ENCODE measurements around the gene POLA1.

Gene POLA1

DNA sequence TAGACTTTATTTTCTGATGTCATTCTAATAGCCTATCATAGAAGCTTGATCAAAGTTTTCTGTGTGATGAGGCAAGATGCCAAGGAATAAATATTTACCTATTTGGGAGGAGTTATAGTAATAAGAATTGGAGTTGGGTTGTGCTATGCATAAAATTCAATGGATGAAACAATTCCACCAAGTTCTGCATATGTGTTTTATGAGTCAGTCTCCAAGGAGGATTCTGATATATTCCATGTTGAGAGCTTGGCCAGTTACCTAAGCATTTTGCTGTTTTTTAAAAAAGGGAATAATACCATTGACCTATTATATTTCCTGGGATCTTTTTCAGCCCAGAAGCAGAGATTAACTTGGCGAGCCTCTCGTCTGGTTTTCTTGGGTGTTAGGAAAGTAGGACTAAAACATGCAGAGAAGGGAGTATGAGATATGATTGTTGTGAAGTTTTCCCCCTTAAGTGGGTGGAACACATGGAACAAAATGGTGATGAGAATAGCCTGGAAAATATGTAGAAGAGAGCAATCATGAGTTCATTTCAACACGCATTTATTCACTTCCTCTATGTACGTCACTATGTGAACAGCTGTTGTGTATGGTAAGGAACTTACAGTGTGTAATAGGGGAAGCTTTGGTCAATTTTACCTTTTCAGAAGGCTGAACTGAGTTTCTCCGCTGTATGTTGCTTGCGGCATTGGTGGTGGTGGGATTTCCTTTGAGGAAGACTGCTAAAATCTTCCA lies 39.2 kb downstream of the POLA1 start:
- peaks cover 58% of the 10 kb centered on the region for H3K36me3 Mint-ChIP-seq (ENCODE audit: low read depth)
- no peak overlapping the region for H3K4me3 Mint-ChIP-seq
- TF ChIP-seq, protein P1, sequence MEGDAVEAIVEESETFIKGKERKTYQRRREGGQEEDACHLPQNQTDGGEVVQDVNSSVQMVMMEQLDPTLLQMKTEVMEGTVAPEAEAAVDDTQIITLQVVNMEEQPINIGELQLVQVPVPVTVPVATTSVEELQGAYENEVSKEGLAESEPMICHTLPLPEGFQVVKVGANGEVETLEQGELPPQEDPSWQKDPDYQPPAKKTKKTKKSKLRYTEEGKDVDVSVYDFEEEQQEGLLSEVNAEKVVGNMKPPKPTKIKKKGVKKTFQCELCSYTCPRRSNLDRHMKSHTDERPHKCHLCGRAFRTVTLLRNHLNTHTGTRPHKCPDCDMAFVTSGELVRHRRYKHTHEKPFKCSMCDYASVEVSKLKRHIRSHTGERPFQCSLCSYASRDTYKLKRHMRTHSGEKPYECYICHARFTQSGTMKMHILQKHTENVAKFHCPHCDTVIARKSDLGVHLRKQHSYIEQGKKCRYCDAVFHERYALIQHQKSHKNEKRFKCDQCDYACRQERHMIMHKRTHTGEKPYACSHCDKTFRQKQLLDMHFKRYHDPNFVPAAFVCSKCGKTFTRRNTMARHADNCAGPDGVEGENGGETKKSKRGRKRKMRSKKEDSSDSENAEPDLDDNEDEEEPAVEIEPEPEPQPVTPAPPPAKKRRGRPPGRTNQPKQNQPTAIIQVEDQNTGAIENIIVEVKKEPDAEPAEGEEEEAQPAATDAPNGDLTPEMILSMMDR (IDR thresholded peaks at IDR 0.05; ENCODE audit: unreplicated experiment in 3 of 3) = no peak
- H3K9me3 Mint-ChIP-seq = no peaks in the 10 kb centered on the region
- H3K4me1 Mint-ChIP-seq = no peaks in the 10 kb centered on the region
- H3K27me3 Mint-ChIP-seq (ENCODE audit: low read depth) = no peaks in the 10 kb centered on the region
- H3K27ac Mint-ChIP-seq = peak overlapping the region in 1 of 3 experiments; percentile 4

DNA sequence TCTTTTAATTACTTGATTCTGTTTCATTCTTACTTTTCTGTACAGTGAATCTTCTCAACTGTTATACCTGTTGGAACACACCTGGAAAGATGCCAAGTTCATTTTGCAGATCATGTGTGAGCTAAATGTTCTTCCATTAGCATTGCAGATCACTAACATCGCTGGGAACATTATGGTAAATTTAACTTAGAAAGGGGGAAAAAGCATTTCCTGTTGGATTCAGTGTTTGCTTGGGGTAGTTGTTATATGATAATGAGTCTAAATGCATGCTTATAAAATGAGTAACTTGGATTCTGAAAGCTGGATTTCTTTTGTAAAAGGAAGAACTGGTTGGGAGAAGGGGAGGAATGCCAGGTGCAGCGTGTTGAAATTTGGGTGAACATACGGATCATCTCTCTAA lies 47.6 kb downstream of the POLA1 start:
- H3K4me3 Mint-ChIP-seq = no peak overlapping the region
- H3K27me3 Mint-ChIP-seq (ENCODE audit: low read depth) = no peaks in the 10 kb centered on the region
- peaks cover 47% of the 10 kb centered on the region for H3K36me3 Mint-ChIP-seq (ENCODE audit: low read depth)
- TF ChIP-seq, protein P1 (IDR thresholded peaks at IDR 0.05; ENCODE audit: unreplicated experiment in 3 of 3) = no peak
- H3K9me3 Mint-ChIP-seq = no peaks in the 10 kb centered on the region
- peak overlapping the region in 1 of 3 experiments; percentile 12 for H3K27ac Mint-ChIP-seq
- H3K4me1 Mint-ChIP-seq = peaks cover 4% of the 10 kb centered on the region

DNA sequence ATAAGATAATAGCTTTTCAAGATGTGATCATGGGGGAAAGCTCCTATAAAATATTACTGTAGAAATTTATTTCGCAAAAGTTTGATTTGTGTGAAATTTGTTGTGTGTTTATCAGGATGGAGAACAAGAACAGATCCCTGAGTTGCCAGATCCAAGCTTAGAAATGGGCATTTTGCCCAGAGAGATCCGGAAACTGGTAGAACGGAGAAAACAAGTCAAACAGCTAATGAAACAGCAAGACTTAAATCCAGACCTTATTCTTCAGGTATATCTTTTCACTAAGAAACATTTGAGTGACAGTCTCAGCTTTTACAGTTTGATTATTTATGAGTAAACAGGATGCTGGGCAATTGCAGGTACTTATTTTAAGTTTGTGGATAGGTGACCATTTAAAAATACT lies 54.5 kb downstream of the POLA1 start:
- Mint-ChIP-seq H3K27ac (no peak overlapping the region), H3K27me3 (ENCODE audit: low read depth) (no peaks in the 10 kb centered on the region), H3K4me1 (peaks cover 4% of the 10 kb centered on the region), H3K36me3 (ENCODE audit: low read depth) (peaks cover 41% of the 10 kb centered on the region), H3K4me3 (no peak overlapping the region), H3K9me3 (no peaks in the 10 kb centered on the region)
- TF ChIP-seq, protein P1 (IDR thresholded peaks at IDR 0.05; ENCODE audit: unreplicated experiment in 3 of 3) = no peak

DNA sequence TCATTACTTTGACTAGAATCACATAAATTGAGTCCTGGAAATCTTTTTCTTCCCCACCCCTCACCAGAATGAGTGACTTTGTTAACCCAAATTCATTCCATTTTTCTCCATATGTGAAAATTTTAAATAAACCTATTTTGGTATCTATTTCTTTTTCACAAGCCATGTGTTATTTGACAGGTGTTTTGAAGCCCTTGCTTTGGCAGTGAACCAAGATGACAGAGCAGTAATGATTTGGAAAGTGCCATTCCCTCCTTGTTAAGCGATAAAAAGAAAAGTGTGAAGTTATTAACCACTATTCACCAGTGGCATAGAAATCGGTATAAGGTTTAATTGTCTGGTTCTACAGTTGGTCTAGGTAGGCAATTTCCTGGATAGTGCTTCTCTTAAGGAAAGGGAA lies 66.1 kb downstream of the POLA1 start:
- peak overlapping the region in 2 of 3 experiments; percentile 21 to 40 for H3K27ac Mint-ChIP-seq
- H3K27me3 Mint-ChIP-seq (ENCODE audit: low read depth) = no peaks in the 10 kb centered on the region
- H3K9me3 Mint-ChIP-seq = no peaks in the 10 kb centered on the region
- H3K4me1 Mint-ChIP-seq = peaks cover 37% of the 10 kb centered on the region
- H3K36me3 Mint-ChIP-seq (ENCODE audit: low read depth) = peaks cover 56% of the 10 kb centered on the region
- no peak overlapping the region for H3K4me3 Mint-ChIP-seq
- TF ChIP-seq, protein P1 (IDR thresholded peaks at IDR 0.05; ENCODE audit: unreplicated experiment in 3 of 3) = no peak

DNA sequence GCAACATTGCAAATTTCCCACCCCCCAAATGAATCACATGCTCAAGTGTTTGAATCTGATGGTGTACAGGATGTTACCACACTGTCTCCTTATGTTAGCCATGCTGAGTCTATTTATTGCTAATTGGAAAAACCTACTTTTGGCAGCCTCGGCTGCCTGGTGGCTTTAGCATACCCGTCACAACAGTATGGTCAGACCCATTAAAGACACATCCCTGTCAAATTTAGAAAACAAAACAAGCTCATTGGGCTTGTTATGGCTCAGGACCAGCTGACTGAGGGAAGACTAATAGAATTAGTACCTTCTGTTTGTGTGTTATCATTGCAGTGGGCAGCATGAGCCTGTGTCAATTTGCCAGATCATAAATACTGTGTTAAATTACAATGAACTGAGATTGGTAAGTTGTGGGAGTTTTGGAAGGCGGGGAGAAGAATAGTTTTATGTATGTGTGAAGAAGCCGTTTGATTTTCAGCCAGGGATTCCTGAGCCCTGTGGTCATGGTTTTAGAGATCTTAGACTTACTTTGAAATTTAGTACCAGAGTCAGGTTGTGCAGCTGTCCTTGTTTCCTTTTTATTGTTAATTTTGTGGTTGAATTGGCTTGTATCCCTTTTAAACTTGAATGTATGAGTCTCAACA lies 66.8 kb downstream of the POLA1 start:
- peak overlapping the region in 2 of 3 experiments; percentile 15 to 26 for H3K4me3 Mint-ChIP-seq
- peaks cover 34% of the 10 kb centered on the region for H3K4me1 Mint-ChIP-seq
- no peaks in the 10 kb centered on the region for H3K27me3 Mint-ChIP-seq (ENCODE audit: low read depth)
- no peaks in the 10 kb centered on the region for H3K9me3 Mint-ChIP-seq
- peaks cover 56% of the 10 kb centered on the region for H3K36me3 Mint-ChIP-seq (ENCODE audit: low read depth)
- peak overlapping the region; percentile 21 to 40 (median 31) for H3K27ac Mint-ChIP-seq
- TF ChIP-seq, protein P1 (IDR thresholded peaks at IDR 0.05; ENCODE audit: unreplicated experiment in 3 of 3) = no peak

All from nephron (organoid).